HG02759 (cell line): ENCODE data around the gene FRRS1.
"Not testable (repeated sequence)": the region's sequence is repeated elsewhere in the genome, so short reads cannot be mapped to it uniquely, and the experiment has no call there.

Experiments used
- ATAC-seq: cut with Tn5 transposase; IDR thresholded peaks from one replicate; pipeline ENCODE4 v1.9.1; 2021; ENCODE audit warnings: mild to moderate bottlenecking, moderate library complexity; ENCODE audit not compliant: unreplicated experiment

The FRRS1 gene

GRCh38 chr1:99768104-99768503, 1.7 kb upstream of the FRRS1 start:
- no peak for ATAC-seq

- ATAC-seq: no peak
Measured at GRCh38 chr1:99764909-99765308, 1.5 kb downstream of the FRRS1 start.

- ATAC-seq: no peak
Measured at GRCh38 chr1:99764439-99764838, 2.0 kb downstream of the FRRS1 start.

GRCh38 chr1:99763956-99764355, 2.5 kb downstream of the FRRS1 start:
- no peak for ATAC-seq

GRCh38 chr1:99761774-99762173, 4.7 kb downstream of the FRRS1 start:
- no peak for ATAC-seq

GRCh38 chr1:99759518-99760160, 6.8 kb downstream of the FRRS1 start:
- no peak for ATAC-seq

- not testable (repeated sequence) for ATAC-seq
Measured at GRCh38 chr1:99758686-99759517, 7.5 kb downstream of the FRRS1 start.

- peak; percentile 72 for ATAC-seq
Measured at GRCh38 chr1:99758073-99758511, 8.3 kb downstream of the FRRS1 start.

- ATAC-seq: no peak
Measured at GRCh38 chr1:99756598-99756997, 9.8 kb downstream of the FRRS1 start.

GRCh38 chr1:99755664-99756063, 10.8 kb downstream of the FRRS1 start:
- no peak for ATAC-seq

GRCh38 chr1:99754697-99755096, 11.7 kb downstream of the FRRS1 start:
- ATAC-seq: no peak

GRCh38 chr1:99754055-99754626, 12.3 kb downstream of the FRRS1 start:
- ATAC-seq: no peak

GRCh38 chr1:99751877-99752504, 14.4 kb downstream of the FRRS1 start:
- peak; percentile 78 for ATAC-seq

- peak; percentile 88 for ATAC-seq
Measured at GRCh38 chr1:99749504-99750347, 16.7 kb downstream of the FRRS1 start.

- no peak for ATAC-seq
Measured at GRCh38 chr1:99748419-99748818, 18.0 kb downstream of the FRRS1 start.

GRCh38 chr1:99745684-99746083, 20.8 kb downstream of the FRRS1 start:
- no peak for ATAC-seq

GRCh38 chr1:99745061-99745460, 21.4 kb downstream of the FRRS1 start:
- ATAC-seq: no peak

- no peak for ATAC-seq
Measured at GRCh38 chr1:99740141-99740540, 26.3 kb downstream of the FRRS1 start.

GRCh38 chr1:99738858-99739465, 27.5 kb downstream of the FRRS1 start:
- ATAC-seq: no peak

- ATAC-seq: peak; percentile 60
Measured at GRCh38 chr1:99737016-99737415, 29.4 kb downstream of the FRRS1 start.
